ENCODE measurements around the gene TCERG1.

The TCERG1 gene

DNA sequence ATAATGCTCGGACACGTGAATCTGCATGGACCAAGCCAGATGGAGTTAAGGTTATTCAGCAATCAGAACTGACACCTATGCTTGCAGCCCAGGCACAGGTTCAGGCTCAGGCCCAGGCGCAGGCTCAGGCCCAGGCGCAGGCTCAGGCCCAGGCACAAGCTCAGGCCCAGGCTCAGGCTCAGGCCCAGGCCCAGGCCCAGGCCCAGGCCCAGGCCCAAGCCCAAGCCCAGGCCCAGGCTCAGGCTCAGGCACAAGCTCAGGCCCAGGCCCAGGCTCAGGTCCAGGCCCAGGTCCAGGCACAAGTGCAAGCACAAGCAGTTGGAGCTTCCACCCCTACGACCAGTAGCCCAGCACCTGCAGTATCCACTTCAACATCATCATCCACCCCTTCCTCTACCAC, 11.8 kb downstream of the TCERG1 start:
- TF ChIP-seq, protein P1, sequence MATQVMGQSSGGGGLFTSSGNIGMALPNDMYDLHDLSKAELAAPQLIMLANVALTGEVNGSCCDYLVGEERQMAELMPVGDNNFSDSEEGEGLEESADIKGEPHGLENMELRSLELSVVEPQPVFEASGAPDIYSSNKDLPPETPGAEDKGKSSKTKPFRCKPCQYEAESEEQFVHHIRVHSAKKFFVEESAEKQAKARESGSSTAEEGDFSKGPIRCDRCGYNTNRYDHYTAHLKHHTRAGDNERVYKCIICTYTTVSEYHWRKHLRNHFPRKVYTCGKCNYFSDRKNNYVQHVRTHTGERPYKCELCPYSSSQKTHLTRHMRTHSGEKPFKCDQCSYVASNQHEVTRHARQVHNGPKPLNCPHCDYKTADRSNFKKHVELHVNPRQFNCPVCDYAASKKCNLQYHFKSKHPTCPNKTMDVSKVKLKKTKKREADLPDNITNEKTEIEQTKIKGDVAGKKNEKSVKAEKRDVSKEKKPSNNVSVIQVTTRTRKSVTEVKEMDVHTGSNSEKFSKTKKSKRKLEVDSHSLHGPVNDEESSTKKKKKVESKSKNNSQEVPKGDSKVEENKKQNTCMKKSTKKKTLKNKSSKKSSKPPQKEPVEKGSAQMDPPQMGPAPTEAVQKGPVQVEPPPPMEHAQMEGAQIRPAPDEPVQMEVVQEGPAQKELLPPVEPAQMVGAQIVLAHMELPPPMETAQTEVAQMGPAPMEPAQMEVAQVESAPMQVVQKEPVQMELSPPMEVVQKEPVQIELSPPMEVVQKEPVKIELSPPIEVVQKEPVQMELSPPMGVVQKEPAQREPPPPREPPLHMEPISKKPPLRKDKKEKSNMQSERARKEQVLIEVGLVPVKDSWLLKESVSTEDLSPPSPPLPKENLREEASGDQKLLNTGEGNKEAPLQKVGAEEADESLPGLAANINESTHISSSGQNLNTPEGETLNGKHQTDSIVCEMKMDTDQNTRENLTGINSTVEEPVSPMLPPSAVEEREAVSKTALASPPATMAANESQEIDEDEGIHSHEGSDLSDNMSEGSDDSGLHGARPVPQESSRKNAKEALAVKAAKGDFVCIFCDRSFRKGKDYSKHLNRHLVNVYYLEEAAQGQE (IDR thresholded peaks at IDR 0.05; ENCODE audit: low read depth) = no peak
- TF ChIP-seq YY1 (IDR thresholded peaks at IDR 0.05; ENCODE audit: low read depth) (no peak), TAF1 (IDR thresholded peaks at IDR 0.05; ENCODE audit: low read depth) (no peak), EGR1 (IDR thresholded peaks at IDR 0.05) (no peak), CREB1 (IDR thresholded peaks at IDR 0.05; ENCODE audit: low read depth) (no peak), NFIC (IDR thresholded peaks at IDR 0.05) (no peak), FOXM1 (IDR thresholded peaks at IDR 0.05; ENCODE audit: borderline replicate concordance, low read depth) (no peak), CEBPB (IDR thresholded peaks at IDR 0.05) (no peak)

DNA sequence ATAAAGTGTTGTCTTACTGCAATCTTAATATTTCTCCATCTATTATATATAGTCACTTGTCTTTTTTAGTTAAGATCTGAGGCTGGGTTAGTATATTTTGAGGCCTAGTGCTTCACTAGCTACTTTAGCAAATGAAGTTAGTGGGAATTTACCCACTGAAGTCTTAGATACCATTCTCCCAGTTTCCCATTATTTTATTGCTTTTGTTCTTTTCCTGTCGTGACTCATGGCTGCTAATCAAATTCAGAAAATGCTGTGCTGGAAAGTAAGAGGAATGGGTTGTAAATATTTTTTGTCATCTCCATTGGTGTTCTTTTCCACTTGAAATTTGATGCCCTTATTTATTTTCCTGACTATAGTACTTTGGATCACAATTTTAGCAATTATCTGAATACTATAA, 14.2 kb downstream of the TCERG1 start:
- TF ChIP-seq NFIC (IDR thresholded peaks at IDR 0.05) = no peak
- no peak for TF ChIP-seq TAF1 (IDR thresholded peaks at IDR 0.05; ENCODE audit: low read depth)
- no peak for TF ChIP-seq RAD21 (IDR thresholded peaks at IDR 0.05; ENCODE audit: low read depth)
- TF ChIP-seq, protein P2, sequence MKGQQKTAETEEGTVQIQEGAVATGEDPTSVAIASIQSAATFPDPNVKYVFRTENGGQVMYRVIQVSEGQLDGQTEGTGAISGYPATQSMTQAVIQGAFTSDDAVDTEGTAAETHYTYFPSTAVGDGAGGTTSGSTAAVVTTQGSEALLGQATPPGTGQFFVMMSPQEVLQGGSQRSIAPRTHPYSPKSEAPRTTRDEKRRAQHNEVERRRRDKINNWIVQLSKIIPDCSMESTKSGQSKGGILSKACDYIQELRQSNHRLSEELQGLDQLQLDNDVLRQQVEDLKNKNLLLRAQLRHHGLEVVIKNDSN (IDR thresholded peaks at IDR 0.05) = no peak
- TF ChIP-seq EGR1 (IDR thresholded peaks at IDR 0.05) = no peak
- no peak for TF ChIP-seq CEBPB (IDR thresholded peaks at IDR 0.05)
- no peak for TF ChIP-seq TCF12 (IDR thresholded peaks at IDR 0.05; ENCODE audit: low read depth)
- no peak for TF ChIP-seq CREB1 (IDR thresholded peaks at IDR 0.05; ENCODE audit: low read depth)

DNA sequence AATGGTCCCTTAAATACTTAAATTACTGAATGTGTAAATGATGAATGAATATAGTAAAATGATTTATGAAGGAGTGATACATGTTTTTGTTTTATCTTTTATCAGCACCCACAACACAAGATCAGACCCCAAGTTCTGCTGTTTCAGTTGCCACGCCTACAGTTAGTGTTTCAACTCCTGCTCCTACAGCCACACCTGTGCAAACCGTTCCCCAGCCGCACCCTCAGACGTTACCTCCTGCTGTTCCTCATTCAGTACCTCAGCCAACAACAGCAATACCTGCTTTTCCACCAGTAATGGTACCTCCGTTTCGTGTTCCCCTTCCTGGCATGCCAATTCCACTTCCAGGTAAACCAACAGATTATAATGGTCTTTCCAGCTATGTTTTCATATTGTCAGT, 16.3 kb downstream of the TCERG1 start:
- TF ChIP-seq YY1 (IDR thresholded peaks at IDR 0.05; ENCODE audit: low read depth) = no peak
- TF ChIP-seq EP300 (IDR thresholded peaks at IDR 0.05; ENCODE audit: borderline replicate concordance) = no peak
- TF ChIP-seq NFIC (IDR thresholded peaks at IDR 0.05) = no peak
- TF ChIP-seq, protein P1 (IDR thresholded peaks at IDR 0.05; ENCODE audit: low read depth) = no peak
- TF ChIP-seq, protein P2 (IDR thresholded peaks at IDR 0.05) = no peak
- no peak for TF ChIP-seq EGR1 (IDR thresholded peaks at IDR 0.05)
- no peak for TF ChIP-seq CREB1 (IDR thresholded peaks at IDR 0.05; ENCODE audit: low read depth)
- no peak for TF ChIP-seq MAX (IDR thresholded peaks at IDR 0.05)
- TF ChIP-seq TEAD4 (IDR thresholded peaks at IDR 0.05) = no peak
- no peak for TF ChIP-seq ZBTB7A (IDR thresholded peaks at IDR 0.05; ENCODE audit: low read depth)
- no peak for TF ChIP-seq CEBPB (IDR thresholded peaks at IDR 0.05)
- TF ChIP-seq RAD21 (IDR thresholded peaks at IDR 0.05; ENCODE audit: low read depth) = no peak
- no peak for TF ChIP-seq TCF12 (IDR thresholded peaks at IDR 0.05; ENCODE audit: low read depth)
- TF ChIP-seq FOXM1 (IDR thresholded peaks at IDR 0.05; ENCODE audit: borderline replicate concordance, low read depth) = no peak
- TF ChIP-seq TAF1 (IDR thresholded peaks at IDR 0.05; ENCODE audit: low read depth) = no peak

- TF ChIP-seq, protein P2 (IDR thresholded peaks at IDR 0.05) = no peak
- TF ChIP-seq YY1 (IDR thresholded peaks at IDR 0.05; ENCODE audit: low read depth) (no peak), MAX (IDR thresholded peaks at IDR 0.05) (no peak), FOXM1 (IDR thresholded peaks at IDR 0.05; ENCODE audit: borderline replicate concordance, low read depth) (no peak), TCF12 (IDR thresholded peaks at IDR 0.05; ENCODE audit: low read depth) (no peak), EP300 (IDR thresholded peaks at IDR 0.05; ENCODE audit: borderline replicate concordance) (no peak), EGR1 (IDR thresholded peaks at IDR 0.05) (no peak), RAD21 (IDR thresholded peaks at IDR 0.05; ENCODE audit: low read depth) (no peak), CEBPB (IDR thresholded peaks at IDR 0.05) (no peak), TEAD4 (IDR thresholded peaks at IDR 0.05) (no peak), TAF1 (IDR thresholded peaks at IDR 0.05; ENCODE audit: low read depth) (no peak), CREB1 (IDR thresholded peaks at IDR 0.05; ENCODE audit: low read depth) (no peak), ZBTB7A (IDR thresholded peaks at IDR 0.05; ENCODE audit: low read depth) (no peak)
- TF ChIP-seq, protein P1 (IDR thresholded peaks at IDR 0.05; ENCODE audit: low read depth) = no peak
Observed at GRCh38 chr5:146466521-146467349, 19.6 kb downstream of the TCERG1 start.

Measured in Ishikawa (cell line).